NCI-H1694 (cell line): ENCODE data around the gene SCYGR7.
A peak's percentile ranks its signal among the peaks of the same experiment; 100 is the strongest.

Experiments
- DNase-seq: peaks from one replicate; lab custom pipeline; 2025; lab: John Stamatoyannopoulos, UW

The SCYGR7 gene

GRCh38 chr2:227759411-227760118, 31.4 kb downstream of the SCYGR7 start:
- DNase-seq: no peak

DNA sequence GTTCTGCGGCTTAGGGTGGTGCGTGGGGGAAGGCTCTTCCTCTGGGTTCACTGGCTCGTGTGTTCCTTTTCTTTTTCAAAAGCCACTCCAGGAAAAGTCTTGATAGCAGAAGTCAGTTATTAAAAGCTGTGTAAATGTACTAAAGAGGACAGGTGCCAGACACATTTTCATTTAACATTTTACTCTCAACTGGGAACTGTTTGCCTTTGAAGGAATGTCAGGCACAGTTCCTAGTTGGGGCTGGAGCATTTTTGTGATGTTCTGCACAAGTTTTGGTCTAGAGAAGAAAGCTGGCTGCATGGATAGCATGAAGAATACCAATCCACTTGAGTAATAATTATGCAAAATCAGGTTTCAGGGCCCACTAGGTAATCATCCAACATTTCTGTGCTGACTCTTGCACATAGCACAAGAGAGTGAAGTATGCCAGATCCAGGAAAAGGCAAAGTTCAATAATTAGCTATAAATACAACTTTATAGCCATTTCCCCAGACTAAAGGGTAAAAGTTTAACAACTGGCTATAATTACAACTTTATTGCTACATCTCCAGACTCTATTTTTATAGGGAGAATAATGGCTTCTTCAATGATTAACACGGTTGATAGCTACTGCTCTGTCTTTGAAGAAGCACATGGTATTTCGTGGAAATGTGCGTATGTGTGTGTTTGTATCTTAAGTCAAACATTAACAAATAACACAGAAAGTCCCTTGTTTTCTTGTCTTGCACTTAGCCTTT, 33.8 kb downstream of the SCYGR7 start:
- no peak for DNase-seq

- DNase-seq: no peak
These were observed 37.7 kb downstream of the SCYGR7 start for GRCh38 chr2:227765788-227766372.

DNA sequence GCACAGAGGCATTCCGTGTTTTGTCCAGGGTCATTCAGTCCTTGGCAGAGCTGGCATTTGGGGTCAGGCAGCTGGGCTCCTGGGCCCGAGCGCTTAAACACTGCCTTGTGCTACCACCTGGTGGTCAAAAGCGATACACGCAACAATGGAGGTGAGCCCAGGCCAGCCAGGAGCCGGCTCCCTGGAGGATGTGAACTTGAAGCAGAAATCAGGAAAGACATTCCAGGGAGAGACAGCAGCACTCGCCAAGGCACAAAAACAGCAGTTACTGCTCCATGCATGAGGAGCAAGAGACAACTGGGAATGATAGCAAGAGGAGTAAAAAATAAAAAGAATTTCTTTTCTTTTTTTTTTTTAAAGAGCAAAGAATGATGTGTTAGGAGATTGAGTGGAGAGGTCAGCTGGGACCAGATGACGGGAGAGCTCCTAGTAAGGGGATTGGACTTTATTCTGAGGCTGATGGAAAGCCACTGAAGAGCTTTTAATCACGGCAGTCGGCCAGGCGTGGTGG, 38.3 kb downstream of the SCYGR7 start:
- peak; percentile 43 for DNase-seq

DNA sequence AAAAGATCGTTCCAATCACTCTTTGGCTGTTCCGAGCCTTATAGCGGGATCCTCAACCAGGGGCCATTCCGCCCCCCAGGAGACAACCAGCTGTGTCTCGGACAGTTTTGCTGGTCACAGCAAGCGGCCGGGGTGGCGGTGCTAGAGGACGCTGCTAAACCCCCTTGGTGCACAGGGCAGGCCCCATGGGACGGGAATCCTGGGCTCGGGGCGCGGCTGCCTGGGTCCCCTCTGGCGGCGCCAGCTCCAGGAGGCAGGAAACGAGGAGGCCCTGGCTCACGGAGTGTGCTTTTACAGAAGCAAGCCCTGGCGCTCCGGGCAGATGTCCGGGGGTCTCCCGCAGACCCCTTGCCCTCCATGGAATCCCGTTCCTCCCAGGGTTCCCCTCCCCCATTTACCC, 39.7 kb downstream of the SCYGR7 start:
- DNase-seq: no peak

DNA sequence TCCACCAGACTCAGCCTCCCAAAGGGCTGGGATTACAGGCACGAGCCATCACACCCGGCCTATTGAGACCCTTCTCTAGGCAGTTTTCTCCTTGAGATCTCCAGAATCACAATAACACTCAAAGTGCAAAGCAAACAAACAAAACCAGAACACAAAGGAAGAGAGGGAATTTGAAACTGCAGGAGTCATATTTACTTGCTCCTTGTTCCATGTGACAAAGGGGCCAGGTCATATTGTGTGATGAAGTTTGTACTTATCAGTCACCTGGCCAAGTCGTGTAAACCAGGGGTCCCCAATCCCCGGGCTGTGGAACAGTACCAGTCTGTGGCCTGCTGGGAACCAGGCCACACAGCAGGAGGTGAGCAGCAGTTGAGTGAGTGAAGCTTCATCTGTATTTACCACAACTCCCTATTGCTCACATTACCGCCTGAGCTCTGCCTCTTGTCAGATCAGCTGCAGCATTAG, 44.1 kb downstream of the SCYGR7 start:
- DNase-seq: no peak

GRCh38 chr2:227772932-227773331, 44.8 kb downstream of the SCYGR7 start:
- DNase-seq: no peak

- DNase-seq: no peak
These were observed 46.0 kb downstream of the SCYGR7 start for GRCh38 chr2:227774011-227774624.

DNA sequence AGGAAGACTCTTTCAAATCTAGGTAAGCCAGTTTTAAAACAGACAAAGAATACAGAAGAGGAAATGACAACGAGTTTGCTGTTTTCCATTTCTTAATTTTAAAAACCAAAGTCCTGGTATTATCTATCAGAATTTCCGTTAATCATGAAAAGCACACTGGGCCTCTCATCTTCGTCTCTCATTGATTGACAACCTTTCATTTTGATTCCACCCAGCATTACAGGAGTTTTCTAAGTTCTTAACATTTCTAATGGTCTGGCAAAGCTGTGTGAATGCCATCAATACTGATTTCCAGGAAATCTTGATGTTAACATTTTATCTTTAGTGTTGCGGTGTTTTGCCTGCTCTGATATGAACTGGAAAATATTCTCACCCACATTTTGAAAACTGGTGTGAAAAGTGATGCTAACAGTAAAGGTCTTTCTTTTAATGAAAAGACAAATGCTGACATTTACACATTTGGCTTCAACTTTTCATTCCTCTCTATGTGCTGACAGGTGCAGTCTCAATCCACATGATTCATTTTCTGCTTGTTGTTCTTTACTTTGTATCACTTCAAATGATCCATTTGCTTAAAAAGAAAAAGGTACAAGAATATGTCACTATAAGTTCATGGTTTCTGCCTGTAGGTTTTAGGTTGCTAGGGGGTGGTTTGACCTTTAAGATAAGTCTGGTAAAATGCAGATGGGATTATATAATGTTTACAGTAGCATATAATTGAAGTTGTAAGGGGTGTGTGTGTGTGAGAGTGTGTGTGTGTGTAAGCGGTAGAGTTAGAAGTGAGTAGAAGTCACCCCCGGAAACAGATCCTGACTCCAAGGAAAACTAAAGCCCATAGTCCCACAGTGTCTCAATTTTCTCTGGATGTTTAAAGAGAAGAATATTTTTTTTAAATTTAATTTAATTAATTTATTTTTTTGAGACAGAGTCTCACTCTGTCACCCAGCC, 47.0 kb downstream of the SCYGR7 start:
- no peak for DNase-seq
